Loucy (cell line): ENCODE measurements around the gene INVS.

Experiments
- H2AFZ ChIP-seq: fragments of 200-600 bp; sonication (generic); 2 replicates; pipeline ENCODE4 v1.6.0; 2016; ENCODE audit warnings: antibody characterized with exemption, mild to moderate bottlenecking, low read length, moderate library complexity
- H3F3A ChIP-seq: fragments of 200-600 bp; 2 replicates; pipeline ENCODE4 v1.6.0; 2016; ENCODE audit warnings: antibody characterized with exemption, low read depth, mild to moderate bottlenecking
- H3K27me3 ChIP-seq: fragments of 200-600 bp; sonication (generic); 2 replicates; pipeline ENCODE4 v1.6.1; 2014; ENCODE audit warnings: low read length, mild to moderate bottlenecking; ENCODE audit not compliant: insufficient read depth, poor library complexity, severe bottlenecking
- H3K36me3 ChIP-seq: fragments of 200-600 bp; sonication (generic); 2 replicates; pipeline ENCODE4 v1.6.1; 2016; ENCODE audit warnings: low read length; ENCODE audit not compliant: insufficient read depth
- H3K4me1 ChIP-seq: fragments of 200-600 bp; sonication (generic); 2 replicates; pipeline ENCODE4 v1.5.1; 2014; ENCODE audit warnings: low read length, mild to moderate bottlenecking; ENCODE audit not compliant: insufficient read depth, poor library complexity, severe bottlenecking
- H3K4me2 ChIP-seq: fragments of 200-600 bp; sonication (generic); 2 replicates; pipeline ENCODE4 v1.6.0; 2014; ENCODE audit warnings: antibody characterized with exemption, low read length, low read depth, mild to moderate bottlenecking; ENCODE audit not compliant: poor library complexity, severe bottlenecking
- H3K4me3 ChIP-seq: fragments of 200-600 bp; sonication (generic); 2 replicates; pipeline ENCODE4 v1.5.1; 2014; ENCODE audit warnings: low read length, mild to moderate bottlenecking, mixed read lengths; ENCODE audit not compliant: poor library complexity, severe bottlenecking
- H3K79me2 ChIP-seq: fragments of 200-600 bp; sonication (generic); 2 replicates; pipeline ENCODE4 v1.6.1; 2014; ENCODE audit warnings: low read length; ENCODE audit not compliant: insufficient read depth
- H3K9ac ChIP-seq: fragments of 200-600 bp; sonication (generic); 2 replicates; pipeline ENCODE4 v1.6.0; 2014; ENCODE audit warnings: mild to moderate bottlenecking, low read depth, low read length, moderate library complexity; ENCODE audit not compliant: poor library complexity, severe bottlenecking
- H3K9me2 ChIP-seq: fragments of 200-600 bp; sonication (generic); replicated peaks from 2 replicates; pipeline ENCODE4 v1.6.1; 2016; ENCODE audit warnings: low read depth, low read length, mixed read lengths
- H3K9me3 ChIP-seq: fragments of 200-600 bp; sonication (generic); 2 replicates; pipeline ENCODE4 v1.6.1; 2014; ENCODE audit warnings: mild to moderate bottlenecking, antibody characterized with exemption, low read length, low read depth; ENCODE audit not compliant: insufficient read depth
- H4K20me1 ChIP-seq: fragments of 200-600 bp; sonication (generic); 2 replicates; pipeline ENCODE4 v1.6.0; 2014; ENCODE audit warnings: antibody characterized with exemption, low read length, mild to moderate bottlenecking; ENCODE audit not compliant: insufficient read depth, poor library complexity, severe bottlenecking
- EZH2phosphoT487 ChIP-seq: fragments of 200-600 bp; IDR thresholded peaks from 2 replicates; pipeline ENCODE4 v1.6.1; 2018; ENCODE audit warnings: antibody characterized with exemption, mild to moderate bottlenecking, moderate library complexity, borderline replicate concordance
- TF ChIP-seq, protein P1 (sequence below): fragments of 200-600 bp; sonication (generic); conservative IDR thresholded peaks from 2 replicates; pipeline ENCODE4 v1.5.1; 2014; ENCODE audit warnings: mild to moderate bottlenecking, antibody characterized with exemption, low read length

INVS gene

DNA sequence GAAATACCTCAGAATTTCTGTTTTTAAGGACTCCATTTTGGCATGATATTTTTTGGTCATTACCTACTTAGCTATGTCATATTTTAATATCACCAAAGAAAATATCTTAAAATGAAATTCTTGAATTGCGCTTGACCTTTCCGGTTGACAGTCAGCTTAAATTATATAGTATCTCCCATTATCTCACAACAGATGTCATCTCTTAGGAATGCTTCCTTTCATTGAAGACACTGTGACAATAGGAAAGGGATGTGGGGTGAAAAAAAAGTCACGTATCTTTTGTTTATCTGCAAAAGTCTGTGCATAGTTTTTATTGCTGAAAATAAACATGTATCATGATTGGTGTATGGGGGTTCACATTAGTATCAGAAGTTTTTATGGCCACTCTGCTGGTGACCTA, 105.8 kb downstream of the INVS start:
- Histone ChIP-seq H3K4me1 (no peaks in the 10 kb centered on the region), H3K4me3 (no peak overlapping the region), H2AFZ (no peak overlapping the region), H3K9me2 (no peaks in the 10 kb centered on the region), H3K27me3 (no peaks in the 10 kb centered on the region), H3K36me3 (peaks cover 5% of the 10 kb centered on the region; the same call in 1 of the 2 replicates), H3F3A (no peaks in the 10 kb centered on the region), H3K79me2 (no peaks in the 10 kb centered on the region), H3K4me2 (no peak overlapping the region), H4K20me1 (no peaks in the 10 kb centered on the region), H3K9ac (no peak overlapping the region), H3K9me3 (peaks cover 4% of the 10 kb centered on the region; the same call in 1 of the 2 replicates)
- TF ChIP-seq EZH2phosphoT487 = no peak
- TF ChIP-seq, protein P1, sequence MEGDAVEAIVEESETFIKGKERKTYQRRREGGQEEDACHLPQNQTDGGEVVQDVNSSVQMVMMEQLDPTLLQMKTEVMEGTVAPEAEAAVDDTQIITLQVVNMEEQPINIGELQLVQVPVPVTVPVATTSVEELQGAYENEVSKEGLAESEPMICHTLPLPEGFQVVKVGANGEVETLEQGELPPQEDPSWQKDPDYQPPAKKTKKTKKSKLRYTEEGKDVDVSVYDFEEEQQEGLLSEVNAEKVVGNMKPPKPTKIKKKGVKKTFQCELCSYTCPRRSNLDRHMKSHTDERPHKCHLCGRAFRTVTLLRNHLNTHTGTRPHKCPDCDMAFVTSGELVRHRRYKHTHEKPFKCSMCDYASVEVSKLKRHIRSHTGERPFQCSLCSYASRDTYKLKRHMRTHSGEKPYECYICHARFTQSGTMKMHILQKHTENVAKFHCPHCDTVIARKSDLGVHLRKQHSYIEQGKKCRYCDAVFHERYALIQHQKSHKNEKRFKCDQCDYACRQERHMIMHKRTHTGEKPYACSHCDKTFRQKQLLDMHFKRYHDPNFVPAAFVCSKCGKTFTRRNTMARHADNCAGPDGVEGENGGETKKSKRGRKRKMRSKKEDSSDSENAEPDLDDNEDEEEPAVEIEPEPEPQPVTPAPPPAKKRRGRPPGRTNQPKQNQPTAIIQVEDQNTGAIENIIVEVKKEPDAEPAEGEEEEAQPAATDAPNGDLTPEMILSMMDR = no peak

DNA sequence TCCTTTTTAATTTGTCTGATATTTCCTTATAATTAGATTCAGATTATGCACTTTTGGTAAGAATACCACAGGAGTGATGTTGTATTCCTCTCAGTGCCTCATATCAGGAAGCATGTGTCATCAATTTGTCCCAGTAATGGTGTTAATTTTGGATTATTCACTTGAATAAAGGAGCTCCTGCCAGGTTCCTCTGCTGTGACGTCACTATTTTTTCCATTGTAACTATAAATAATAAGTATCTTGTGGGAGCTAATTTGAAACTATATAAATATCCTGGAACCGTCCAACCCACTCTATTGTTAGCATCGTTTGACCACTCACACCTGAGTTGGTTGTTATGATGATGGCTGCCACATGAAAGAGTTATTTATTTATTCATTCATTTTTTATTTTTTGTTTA, 107.9 kb downstream of the INVS start:
- TF ChIP-seq, protein P1 = no peak
- no peak for TF ChIP-seq EZH2phosphoT487
- H2AFZ ChIP-seq = no peak overlapping the region

DNA sequence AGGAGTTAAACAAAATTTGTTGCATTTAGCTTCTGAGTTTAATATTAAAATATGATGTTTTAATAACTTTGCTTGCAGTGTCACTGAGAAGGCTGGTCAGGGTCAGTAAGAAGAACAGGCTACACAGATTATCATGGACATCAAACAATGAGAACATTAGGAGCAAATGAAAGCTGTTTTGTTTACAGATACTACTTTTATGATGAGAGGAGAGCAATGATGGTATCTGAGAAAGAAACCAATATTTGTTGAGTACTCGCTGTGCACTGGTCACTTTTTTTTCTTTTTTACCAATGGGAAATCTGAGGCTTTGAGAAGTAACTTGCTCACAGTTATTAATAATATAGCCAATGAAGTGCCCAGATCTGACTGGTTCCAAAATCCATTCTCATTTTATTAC, 109.6 kb downstream of the INVS start:
- H3F3A ChIP-seq = no peaks in the 10 kb centered on the region
- no peak for TF ChIP-seq EZH2phosphoT487
- TF ChIP-seq, protein P1 = no peak
- H3K4me2 ChIP-seq = no peak overlapping the region
- H3K9ac ChIP-seq = no peak overlapping the region
- no peaks in the 10 kb centered on the region for H3K27me3 ChIP-seq
- no peaks in the 10 kb centered on the region for H3K4me1 ChIP-seq
- no peaks in the 10 kb centered on the region for H3K79me2 ChIP-seq
- no peaks in the 10 kb centered on the region for H4K20me1 ChIP-seq
- H3K9me2 ChIP-seq = no peaks in the 10 kb centered on the region
- H3K36me3 ChIP-seq = no peaks in the 10 kb centered on the region
- H2AFZ ChIP-seq = no peak overlapping the region
- H3K4me3 ChIP-seq = no peak overlapping the region
- no peaks in the 10 kb centered on the region for H3K9me3 ChIP-seq

More for the DNA sequence above, 107.9 kb downstream of the INVS start:
- Histone ChIP-seq H3K4me1 (no peaks in the 10 kb centered on the region), H3K4me2 (no peak overlapping the region), H3K9me3 (no peaks in the 10 kb centered on the region), H3F3A (no peaks in the 10 kb centered on the region), H3K36me3 (no peaks in the 10 kb centered on the region), H3K79me2 (no peaks in the 10 kb centered on the region), H4K20me1 (no peaks in the 10 kb centered on the region), H3K9me2 (no peaks in the 10 kb centered on the region), H3K9ac (no peak overlapping the region), H3K4me3 (no peak overlapping the region), H3K27me3 (no peaks in the 10 kb centered on the region)
